Ascending aorta (tissue), 2 donors: ENCODE measurements around the gene TK1. TPM values are rescaled to one million over a fixed set of nuclear protein-coding genes. Genes with fewer than 3 reads are reported as not detected.

Experiments used
- DNase-seq, 2 donors: peaks; one replicate each; pipeline ENCODE4 v3.0.0-alpha.2; 2019; ENCODE audit warnings: low spot score in 2 of 2
- H3K27ac ChIP-seq, 2 donors: fragments of 200-600 bp; sonication (generic); one replicate each; pipeline ENCODE4 v1.5.1; 2016 to 2017; ENCODE audit warnings: mild to moderate bottlenecking in 1 of 2
- H3K27me3 ChIP-seq: fragments of 200-600 bp; sonication (generic); one replicate; pipeline ENCODE4 v1.5.1; 2017
- H3K36me3 ChIP-seq, 2 donors: fragments of 200-600 bp; sonication (generic); one replicate each; pipeline ENCODE4 v1.5.1; 2016
- H3K4me1 ChIP-seq, 2 donors: fragments of 200-600 bp; sonication (generic); one replicate each; pipeline ENCODE4 v1.5.1; 2016 to 2017; ENCODE audit warnings: mild to moderate bottlenecking in 1 of 2
- H3K4me3 ChIP-seq, 2 donors: fragments of 200-600 bp; sonication (generic); one replicate each; pipeline ENCODE4 v1.5.1; 2016 to 2017; ENCODE audit warnings: mild to moderate bottlenecking in 1 of 2
- H3K9me3 ChIP-seq, 2 donors: fragments of 200-600 bp; sonication (generic); one replicate each; pipeline ENCODE4 v1.5.1; 2016
- CTCF ChIP-seq, 3 experiments: fragments of 200-600 bp in 2 of 3; fragments of 450-650 bp in 1 of 3; sonication (generic) in 2 of 3; IDR thresholded peaks; one replicate each; pipeline ENCODE4 v1.5.1; 2016 to 2019; ENCODE audit warnings: antibody characterized with exemption in 3 of 3, mild to moderate bottlenecking in 1 of 3, moderate library complexity in 1 of 3
- intact Hi-C: fragments of 100-400 bp; cut with DNase I; formaldehyde crosslinking; loops from one replicate; pipeline ENCODE4 v1.15.1; 2023
- total RNA-seq: library from RNA; depleted of rRNA; stranded (reverse); fragments of >200 nt; gene quantifications from one replicate; pipeline ENCODE4 v1.1.0, GENCODE V29; 2016

The TK1 gene
- total RNA-seq, 1 donor from 2014 or later = not detected

GRCh38 chr17:78214016-78214705 is 27.3 kb upstream of the TK1 start, which contains the start of gene BIRC5:
Gene BIRC5, plus strand, starts transcription at chr17:78214253. Its CDS starts 64 bp downstream, at chr17:78214317.
- H3K9me3 ChIP-seq = no peaks in the 10 kb centered on the region
- intact Hi-C loops = no loop called here
- no peak within 1 kb of the TSS for H3K27ac ChIP-seq
- H3K4me1 ChIP-seq = peaks cover 4 to 5% of the 10 kb centered on the region in 2 donors
- no peaks in the 10 kb centered on the region for H3K27me3 ChIP-seq
- H3K4me3 ChIP-seq = peak within 1 kb of the TSS; percentile 27 to 59
- no peaks in the 10 kb centered on the region for H3K36me3 ChIP-seq
- no peak for TF ChIP-seq CTCF (IDR thresholded peaks at IDR 0.05)
- DNase-seq = peak; percentile 31 to 92

GRCh38 chr17:78211032-78211431 is 24.2 kb upstream of the TK1 start:
- intact Hi-C loops = no loop called here

GRCh38 chr17:78210111-78210510 is 23.3 kb upstream of the TK1 start:
- Histone ChIP-seq H3K4me1 (peaks cover 4 to 5% of the 10 kb centered on the region in 2 donors), H3K27me3 (no peaks in the 10 kb centered on the region), H3K27ac (no peak overlapping the region), H3K4me3 (no peak overlapping the region), H3K36me3 (peaks cover 0 to 4% of the 10 kb centered on the region in 2 donors), H3K9me3 (no peaks in the 10 kb centered on the region)
- intact Hi-C loops = no loop called here
- DNase-seq = no peak
- TF ChIP-seq CTCF (IDR thresholded peaks at IDR 0.05) = no peak

More at GRCh38 chr17:78211032-78211431, 24.2 kb upstream of the TK1 start:
- no peak overlapping the region for H3K4me3 ChIP-seq
- H3K9me3 ChIP-seq = no peaks in the 10 kb centered on the region
- H3K27me3 ChIP-seq = no peaks in the 10 kb centered on the region
- peaks cover 0 to 4% of the 10 kb centered on the region in 2 donors for H3K36me3 ChIP-seq
- peaks cover 4 to 5% of the 10 kb centered on the region in 2 donors for H3K4me1 ChIP-seq
- no peak for TF ChIP-seq CTCF (IDR thresholded peaks at IDR 0.05)
- no peak overlapping the region for H3K27ac ChIP-seq
- no peak for DNase-seq

GRCh38 chr17:78208486-78208885 is 21.6 kb upstream of the TK1 start:
- Histone ChIP-seq H3K27me3 (no peaks in the 10 kb centered on the region), H3K4me3 (no peak overlapping the region), H3K27ac (no peak overlapping the region), H3K36me3 (peaks cover 0 to 4% of the 10 kb centered on the region in 2 donors), H3K9me3 (no peaks in the 10 kb centered on the region), H3K4me1 (no peaks in the 10 kb centered on the region)
- intact Hi-C loops = no loop called here
- no peak for DNase-seq
- no peak for TF ChIP-seq CTCF (IDR thresholded peaks at IDR 0.05)

GRCh38 chr17:78206298-78206697 is 19.4 kb upstream of the TK1 start:
- no peak for DNase-seq
- no peaks in the 10 kb centered on the region for H3K9me3 ChIP-seq
- no peaks in the 10 kb centered on the region for H3K4me1 ChIP-seq
- peaks cover 0 to 8% of the 10 kb centered on the region in 2 donors for H3K36me3 ChIP-seq
- intact Hi-C loops = no loop called here
- TF ChIP-seq CTCF (IDR thresholded peaks at IDR 0.05) = no peak
- no peaks in the 10 kb centered on the region for H3K27me3 ChIP-seq
- H3K27ac ChIP-seq = no peak overlapping the region
- no peak overlapping the region for H3K4me3 ChIP-seq
